H1 (cell line): ENCODE results near the gene VDR. TPM values are rescaled to one million over a fixed set of nuclear protein-coding genes. Genes with fewer than 3 reads are reported as not detected.

Experiments used
- BCL11A ChIP-seq, 2 experiments: IDR thresholded peaks; one replicate each; pipeline ENCODE4 v1.6.1; 2011; ENCODE audit warnings: low read depth in 2 of 2, low read length in 2 of 2, mild to moderate bottlenecking in 2 of 2
- CBX8 ChIP-seq: fragments of 300-800, 300-1000 bp; sonication (generic); IDR thresholded peaks from 2 replicates; pipeline ENCODE4 v1.7.1; 2016; ENCODE audit warnings: low read depth, low read length, borderline replicate concordance
- KDM4A ChIP-seq: IDR thresholded peaks from one replicate; pipeline ENCODE4 v1.7.1; 2012; ENCODE audit warnings: low read depth, mild to moderate bottlenecking, moderate library complexity, low read length, inconsistent platforms; ENCODE audit not compliant: severe bottlenecking
- RNF2 ChIP-seq: fragments of 200-900, 300-1000 bp; sonication (generic); IDR thresholded peaks from 2 replicates; pipeline ENCODE4 v1.7.1; 2016; ENCODE audit warnings: borderline replicate concordance, low read depth, mild to moderate bottlenecking, antibody characterized with exemption, low read length; ENCODE audit not compliant: poor library complexity, severe bottlenecking; ENCODE audit errors: missing control alignments
- SIRT6 ChIP-seq: IDR thresholded peaks from one replicate; pipeline ENCODE4 v1.7.1; 2012; ENCODE audit warnings: low read length, inconsistent platforms
- polyA plus RNA-seq, 7 experiments: library from polyadenylated mRNA; depleted of rRNA in 3 of 7; stranded (reverse) in 5 of 7; unstranded in 2 of 7; fragments of >200 nt in 5 of 7; fragments of 200-250 nt in 2 of 7; gene quantifications; 1 replicate in 5 of 7; 2 replicates in 1 of 7; 4 replicates in 1 of 7; pipeline versions ENCODE4 v1.2.1 to v1.2.3, GENCODE V29; 2011 to 2013; ENCODE audit warnings: missing spikeins in 2 of 7, mixed read lengths in 2 of 7
- total RNA-seq: library from RNA; stranded (reverse); fragmentation: NEBNext Ultra II Directional; extraction: Animal tissue kit (Norgen Biotek cat#: 25700); gene quantifications from 2 replicates; pipeline ENCODE4 v1.2.1, GENCODE V29; 2021
- TF ChIP-seq, protein P1 (sequence below): fragments of 300-600 bp; sonication (generic); IDR thresholded peaks from 2 replicates; pipeline ENCODE4 v1.7.1; 2012; ENCODE audit warnings: low read length, moderate library complexity, mild to moderate bottlenecking, inconsistent platforms; ENCODE audit not compliant: insufficient replicate concordance
- TF ChIP-seq, protein P2 (sequence below): IDR thresholded peaks from 2 replicates; pipeline ENCODE4 v1.6.1; 2012; ENCODE audit warnings: low read length, inconsistent platforms

VDR gene
- total and polyA plus RNA-seq, 2 of the 8 experiments (the other 6 are each of a cell fraction or from before 2014, with no cell fraction given) = 0.44 to 0.65 TPM

DNA sequence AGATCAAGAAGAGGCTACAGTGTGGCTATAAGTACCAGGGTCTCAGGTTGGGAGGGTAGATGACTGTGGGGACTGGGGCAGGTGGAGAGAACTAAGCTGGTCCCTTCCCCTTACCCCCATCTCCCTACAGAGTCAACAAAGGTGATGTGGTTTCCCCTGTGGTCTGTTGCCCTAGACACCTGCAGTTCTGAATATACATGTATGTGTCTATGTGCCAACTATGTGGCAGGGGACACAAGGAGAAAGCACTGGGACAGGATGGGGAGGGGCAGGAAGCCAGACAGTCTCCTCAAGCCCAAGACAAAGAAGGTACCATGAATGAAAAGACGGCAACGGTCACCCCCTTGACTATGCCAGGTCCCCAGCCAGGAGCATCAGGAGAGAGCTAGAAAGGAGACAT, 80.6 kb downstream of the VDR start (continued):
- TF ChIP-seq, protein P1, sequence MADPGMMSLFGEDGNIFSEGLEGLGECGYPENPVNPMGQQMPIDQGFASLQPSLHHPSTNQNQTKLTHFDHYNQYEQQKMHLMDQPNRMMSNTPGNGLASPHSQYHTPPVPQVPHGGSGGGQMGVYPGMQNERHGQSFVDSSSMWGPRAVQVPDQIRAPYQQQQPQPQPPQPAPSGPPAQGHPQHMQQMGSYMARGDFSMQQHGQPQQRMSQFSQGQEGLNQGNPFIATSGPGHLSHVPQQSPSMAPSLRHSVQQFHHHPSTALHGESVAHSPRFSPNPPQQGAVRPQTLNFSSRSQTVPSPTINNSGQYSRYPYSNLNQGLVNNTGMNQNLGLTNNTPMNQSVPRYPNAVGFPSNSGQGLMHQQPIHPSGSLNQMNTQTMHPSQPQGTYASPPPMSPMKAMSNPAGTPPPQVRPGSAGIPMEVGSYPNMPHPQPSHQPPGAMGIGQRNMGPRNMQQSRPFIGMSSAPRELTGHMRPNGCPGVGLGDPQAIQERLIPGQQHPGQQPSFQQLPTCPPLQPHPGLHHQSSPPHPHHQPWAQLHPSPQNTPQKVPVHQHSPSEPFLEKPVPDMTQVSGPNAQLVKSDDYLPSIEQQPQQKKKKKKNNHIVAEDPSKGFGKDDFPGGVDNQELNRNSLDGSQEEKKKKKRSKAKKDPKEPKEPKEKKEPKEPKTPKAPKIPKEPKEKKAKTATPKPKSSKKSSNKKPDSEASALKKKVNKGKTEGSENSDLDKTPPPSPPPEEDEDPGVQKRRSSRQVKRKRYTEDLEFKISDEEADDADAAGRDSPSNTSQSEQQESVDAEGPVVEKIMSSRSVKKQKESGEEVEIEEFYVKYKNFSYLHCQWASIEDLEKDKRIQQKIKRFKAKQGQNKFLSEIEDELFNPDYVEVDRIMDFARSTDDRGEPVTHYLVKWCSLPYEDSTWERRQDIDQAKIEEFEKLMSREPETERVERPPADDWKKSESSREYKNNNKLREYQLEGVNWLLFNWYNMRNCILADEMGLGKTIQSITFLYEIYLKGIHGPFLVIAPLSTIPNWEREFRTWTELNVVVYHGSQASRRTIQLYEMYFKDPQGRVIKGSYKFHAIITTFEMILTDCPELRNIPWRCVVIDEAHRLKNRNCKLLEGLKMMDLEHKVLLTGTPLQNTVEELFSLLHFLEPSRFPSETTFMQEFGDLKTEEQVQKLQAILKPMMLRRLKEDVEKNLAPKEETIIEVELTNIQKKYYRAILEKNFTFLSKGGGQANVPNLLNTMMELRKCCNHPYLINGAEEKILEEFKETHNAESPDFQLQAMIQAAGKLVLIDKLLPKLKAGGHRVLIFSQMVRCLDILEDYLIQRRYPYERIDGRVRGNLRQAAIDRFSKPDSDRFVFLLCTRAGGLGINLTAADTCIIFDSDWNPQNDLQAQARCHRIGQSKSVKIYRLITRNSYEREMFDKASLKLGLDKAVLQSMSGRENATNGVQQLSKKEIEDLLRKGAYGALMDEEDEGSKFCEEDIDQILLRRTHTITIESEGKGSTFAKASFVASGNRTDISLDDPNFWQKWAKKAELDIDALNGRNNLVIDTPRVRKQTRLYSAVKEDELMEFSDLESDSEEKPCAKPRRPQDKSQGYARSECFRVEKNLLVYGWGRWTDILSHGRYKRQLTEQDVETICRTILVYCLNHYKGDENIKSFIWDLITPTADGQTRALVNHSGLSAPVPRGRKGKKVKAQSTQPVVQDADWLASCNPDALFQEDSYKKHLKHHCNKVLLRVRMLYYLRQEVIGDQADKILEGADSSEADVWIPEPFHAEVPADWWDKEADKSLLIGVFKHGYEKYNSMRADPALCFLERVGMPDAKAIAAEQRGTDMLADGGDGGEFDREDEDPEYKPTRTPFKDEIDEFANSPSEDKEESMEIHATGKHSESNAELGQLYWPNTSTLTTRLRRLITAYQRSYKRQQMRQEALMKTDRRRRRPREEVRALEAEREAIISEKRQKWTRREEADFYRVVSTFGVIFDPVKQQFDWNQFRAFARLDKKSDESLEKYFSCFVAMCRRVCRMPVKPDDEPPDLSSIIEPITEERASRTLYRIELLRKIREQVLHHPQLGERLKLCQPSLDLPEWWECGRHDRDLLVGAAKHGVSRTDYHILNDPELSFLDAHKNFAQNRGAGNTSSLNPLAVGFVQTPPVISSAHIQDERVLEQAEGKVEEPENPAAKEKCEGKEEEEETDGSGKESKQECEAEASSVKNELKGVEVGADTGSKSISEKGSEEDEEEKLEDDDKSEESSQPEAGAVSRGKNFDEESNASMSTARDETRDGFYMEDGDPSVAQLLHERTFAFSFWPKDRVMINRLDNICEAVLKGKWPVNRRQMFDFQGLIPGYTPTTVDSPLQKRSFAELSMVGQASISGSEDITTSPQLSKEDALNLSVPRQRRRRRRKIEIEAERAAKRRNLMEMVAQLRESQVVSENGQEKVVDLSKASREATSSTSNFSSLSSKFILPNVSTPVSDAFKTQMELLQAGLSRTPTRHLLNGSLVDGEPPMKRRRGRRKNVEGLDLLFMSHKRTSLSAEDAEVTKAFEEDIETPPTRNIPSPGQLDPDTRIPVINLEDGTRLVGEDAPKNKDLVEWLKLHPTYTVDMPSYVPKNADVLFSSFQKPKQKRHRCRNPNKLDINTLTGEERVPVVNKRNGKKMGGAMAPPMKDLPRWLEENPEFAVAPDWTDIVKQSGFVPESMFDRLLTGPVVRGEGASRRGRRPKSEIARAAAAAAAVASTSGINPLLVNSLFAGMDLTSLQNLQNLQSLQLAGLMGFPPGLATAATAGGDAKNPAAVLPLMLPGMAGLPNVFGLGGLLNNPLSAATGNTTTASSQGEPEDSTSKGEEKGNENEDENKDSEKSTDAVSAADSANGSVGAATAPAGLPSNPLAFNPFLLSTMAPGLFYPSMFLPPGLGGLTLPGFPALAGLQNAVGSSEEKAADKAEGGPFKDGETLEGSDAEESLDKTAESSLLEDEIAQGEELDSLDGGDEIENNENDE = no peak
- no peak for TF ChIP-seq CBX8
- TF ChIP-seq BCL11A (IDR thresholded peaks at IDR 0.05; ENCODE audit: low read depth in 2 of 2, low read length in 2 of 2) = no peak
- TF ChIP-seq, protein P2, sequence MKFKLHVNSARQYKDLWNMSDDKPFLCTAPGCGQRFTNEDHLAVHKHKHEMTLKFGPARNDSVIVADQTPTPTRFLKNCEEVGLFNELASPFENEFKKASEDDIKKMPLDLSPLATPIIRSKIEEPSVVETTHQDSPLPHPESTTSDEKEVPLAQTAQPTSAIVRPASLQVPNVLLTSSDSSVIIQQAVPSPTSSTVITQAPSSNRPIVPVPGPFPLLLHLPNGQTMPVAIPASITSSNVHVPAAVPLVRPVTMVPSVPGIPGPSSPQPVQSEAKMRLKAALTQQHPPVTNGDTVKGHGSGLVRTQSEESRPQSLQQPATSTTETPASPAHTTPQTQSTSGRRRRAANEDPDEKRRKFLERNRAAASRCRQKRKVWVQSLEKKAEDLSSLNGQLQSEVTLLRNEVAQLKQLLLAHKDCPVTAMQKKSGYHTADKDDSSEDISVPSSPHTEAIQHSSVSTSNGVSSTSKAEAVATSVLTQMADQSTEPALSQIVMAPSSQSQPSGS = no peak
- TF ChIP-seq RNF2 = no peak
- TF ChIP-seq SIRT6 = no peak
- no peak for TF ChIP-seq KDM4A
- TF ChIP-seq, all 59 proteins: peak for 0
